HG02884 (cell line): ENCODE data around the gene RIT1.
"Not testable (repeated sequence)": the region's sequence is repeated elsewhere in the genome, so short reads cannot be mapped to it uniquely, and the experiment has no call there.

Source experiments
- ATAC-seq: cut with Tn5 transposase; IDR thresholded peaks from one replicate; pipeline ENCODE4 v1.9.1; 2021; ENCODE audit warnings: mild to moderate bottlenecking, moderate library complexity; ENCODE audit not compliant: unreplicated experiment

Gene RIT1

GRCh38 chr1:155934097-155934935 is 23.2 kb upstream of the RIT1 start, which contains the start of gene KHDC4:
Gene KHDC4 (minus strand): TSS chr1:155934413. CDS start chr1:155934373, 40 bp downstream.
- peak; percentile 84 for ATAC-seq

DNA sequence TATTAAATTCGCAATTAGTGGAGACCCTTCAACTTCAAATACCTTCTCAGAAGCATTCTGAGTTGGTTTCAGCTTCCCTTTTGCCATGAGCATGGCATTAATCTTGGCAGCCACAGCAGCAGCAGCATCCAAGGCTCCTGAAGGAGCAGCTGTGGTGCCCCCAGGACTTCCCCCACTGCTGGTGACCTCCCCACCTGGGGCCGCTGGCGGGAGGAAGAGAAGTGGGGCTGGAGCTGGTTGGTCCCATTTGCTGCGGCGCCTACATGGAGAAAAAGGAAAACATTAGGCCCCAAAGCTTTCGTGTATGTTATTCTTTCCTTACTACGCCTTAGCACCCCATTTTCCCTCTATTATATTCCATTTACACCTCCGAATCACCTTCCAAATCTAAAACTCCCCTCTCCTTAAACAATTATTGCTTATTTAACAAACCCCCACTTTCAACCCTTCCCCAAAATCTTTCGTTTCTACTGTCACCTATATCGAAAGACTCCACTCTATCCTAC is 22.5 kb upstream of the RIT1 start:
- no peak for ATAC-seq

DNA sequence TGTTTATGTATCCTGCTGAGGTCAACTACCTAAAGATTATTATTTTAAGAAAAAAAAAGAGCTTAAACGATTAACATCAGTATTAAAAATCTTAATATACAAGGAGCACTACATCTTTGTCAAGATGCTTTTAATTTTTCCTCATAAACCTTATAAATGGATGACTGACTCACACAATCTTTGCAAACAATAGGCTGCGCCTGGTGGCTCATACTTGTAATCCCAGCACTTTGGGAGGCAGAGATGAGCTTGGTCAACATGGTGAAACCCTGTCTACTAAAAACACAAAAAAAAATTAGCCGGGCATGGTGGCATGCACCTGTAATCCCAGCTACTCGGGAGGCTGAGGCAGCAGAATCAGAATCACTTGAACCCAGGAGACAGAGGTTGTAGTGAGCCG is 21.3 kb upstream of the RIT1 start:
- ATAC-seq: no peak

DNA sequence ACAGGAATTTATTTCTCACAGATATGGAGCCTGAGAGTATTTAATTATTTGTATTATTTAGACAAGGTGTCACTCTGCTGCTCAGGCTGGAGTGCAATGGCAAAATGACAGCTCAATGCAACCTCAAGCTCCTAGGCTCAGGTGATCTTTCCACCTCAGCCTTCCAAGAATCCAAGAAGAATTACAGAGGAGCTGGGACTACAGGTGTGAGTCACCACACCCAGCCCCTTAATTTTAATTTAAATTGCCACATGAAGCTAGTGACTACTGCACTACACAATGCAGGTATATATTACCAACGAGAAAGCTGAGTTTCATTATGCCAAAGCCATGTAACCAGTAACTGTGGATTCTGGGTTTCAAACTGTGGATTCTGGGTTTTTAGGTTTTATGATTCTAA is 20.9 kb upstream of the RIT1 start:
- ATAC-seq: no peak

DNA sequence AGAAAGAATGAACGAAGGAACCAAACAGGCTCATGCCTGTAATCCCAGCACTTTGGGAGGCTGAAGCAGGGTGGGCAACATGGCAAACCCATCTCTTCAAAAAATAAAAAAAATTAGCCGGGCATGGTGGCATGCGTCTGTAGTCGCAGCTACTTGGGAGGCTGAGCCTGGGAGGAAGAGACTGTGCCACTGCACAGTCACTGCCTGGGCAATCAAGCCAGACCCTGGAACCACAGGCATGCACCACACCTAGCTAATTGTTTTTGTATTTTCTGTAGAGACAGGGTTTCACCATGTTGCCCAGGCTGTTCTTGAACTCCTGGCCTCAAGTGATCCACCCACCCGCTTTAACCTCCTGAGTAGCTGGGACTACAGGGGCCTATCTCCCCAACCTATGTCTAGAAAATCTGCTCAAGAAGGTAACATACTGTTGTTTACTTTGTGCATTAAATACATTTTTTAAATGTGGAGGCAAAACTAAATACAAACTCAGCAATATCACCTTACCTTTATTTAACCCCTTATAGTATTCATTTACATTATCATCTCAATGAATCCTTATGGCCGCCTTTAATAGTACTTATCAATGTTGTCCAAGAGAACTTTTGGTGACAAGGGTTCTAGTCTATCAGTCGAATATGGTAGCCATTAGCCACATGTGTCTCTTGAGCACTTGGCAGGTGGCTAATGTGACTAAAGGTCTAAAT is 20.3 kb upstream of the RIT1 start:
- ATAC-seq: no peak

GRCh38 chr1:155930725-155931124 is 19.6 kb upstream of the RIT1 start:
- ATAC-seq: not testable (repeated sequence)

- ATAC-seq: no peak
Measured at GRCh38 chr1:155929057-155929456, 17.9 kb upstream of the RIT1 start.

- no peak for ATAC-seq
Measured at GRCh38 chr1:155925506-155925905, 14.4 kb upstream of the RIT1 start.

DNA sequence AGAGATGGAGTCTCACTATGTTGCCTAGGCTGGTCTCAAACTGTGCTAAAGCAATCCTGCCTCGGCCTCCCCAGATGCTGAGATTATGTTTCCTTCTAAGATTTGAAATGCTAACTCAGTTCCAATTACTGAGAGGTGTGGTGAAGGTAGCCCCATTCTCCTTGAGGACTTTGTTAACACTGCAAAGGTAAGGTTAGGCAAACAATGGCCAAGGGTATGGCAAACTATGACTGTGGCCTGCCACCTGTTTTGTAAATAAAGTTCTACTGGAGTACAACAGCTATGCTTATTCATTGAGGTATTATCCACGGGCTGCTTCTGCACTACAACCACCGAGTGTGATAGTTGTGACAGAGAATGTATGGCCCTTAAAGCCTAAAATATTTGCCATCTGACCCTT is 9.6 kb upstream of the RIT1 start:
- ATAC-seq: no peak

DNA sequence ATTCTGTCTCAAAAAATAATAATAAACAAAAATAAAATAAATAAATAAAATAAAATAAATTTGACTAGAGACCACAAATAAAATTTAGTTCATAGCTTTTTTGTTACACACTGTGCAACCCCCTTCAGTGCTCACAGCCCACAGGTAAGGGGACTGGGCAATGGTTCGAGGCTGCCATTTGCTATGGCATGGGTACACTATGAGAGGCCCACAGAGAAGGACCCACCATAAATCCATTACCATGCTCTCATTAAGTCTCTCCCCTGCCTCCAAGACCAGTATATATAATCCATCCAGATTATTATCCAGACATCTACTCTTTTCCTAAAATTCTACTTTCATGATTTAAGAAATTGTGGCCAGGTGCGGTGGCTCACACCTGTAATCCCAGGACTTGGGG is 8.7 kb upstream of the RIT1 start:
- ATAC-seq: no peak

DNA sequence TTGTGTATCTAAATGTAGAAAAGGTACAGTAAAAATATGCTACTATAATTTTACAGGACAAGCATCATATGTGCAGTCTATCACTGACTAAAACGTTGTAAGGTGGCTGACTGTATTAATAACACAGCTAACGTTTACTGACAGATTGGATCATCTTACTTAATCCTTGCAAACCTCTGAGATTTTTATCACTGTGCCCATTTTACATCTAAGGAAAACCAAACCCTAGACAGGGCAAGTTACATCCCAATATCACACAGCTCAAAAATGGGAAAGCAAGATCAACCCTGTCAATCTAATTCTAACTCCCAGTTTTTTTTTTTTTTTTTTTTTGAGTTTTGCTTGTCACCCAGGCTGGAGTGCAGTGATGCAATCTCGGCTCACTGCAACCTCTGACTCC is 7.5 kb upstream of the RIT1 start:
- ATAC-seq: no peak

DNA sequence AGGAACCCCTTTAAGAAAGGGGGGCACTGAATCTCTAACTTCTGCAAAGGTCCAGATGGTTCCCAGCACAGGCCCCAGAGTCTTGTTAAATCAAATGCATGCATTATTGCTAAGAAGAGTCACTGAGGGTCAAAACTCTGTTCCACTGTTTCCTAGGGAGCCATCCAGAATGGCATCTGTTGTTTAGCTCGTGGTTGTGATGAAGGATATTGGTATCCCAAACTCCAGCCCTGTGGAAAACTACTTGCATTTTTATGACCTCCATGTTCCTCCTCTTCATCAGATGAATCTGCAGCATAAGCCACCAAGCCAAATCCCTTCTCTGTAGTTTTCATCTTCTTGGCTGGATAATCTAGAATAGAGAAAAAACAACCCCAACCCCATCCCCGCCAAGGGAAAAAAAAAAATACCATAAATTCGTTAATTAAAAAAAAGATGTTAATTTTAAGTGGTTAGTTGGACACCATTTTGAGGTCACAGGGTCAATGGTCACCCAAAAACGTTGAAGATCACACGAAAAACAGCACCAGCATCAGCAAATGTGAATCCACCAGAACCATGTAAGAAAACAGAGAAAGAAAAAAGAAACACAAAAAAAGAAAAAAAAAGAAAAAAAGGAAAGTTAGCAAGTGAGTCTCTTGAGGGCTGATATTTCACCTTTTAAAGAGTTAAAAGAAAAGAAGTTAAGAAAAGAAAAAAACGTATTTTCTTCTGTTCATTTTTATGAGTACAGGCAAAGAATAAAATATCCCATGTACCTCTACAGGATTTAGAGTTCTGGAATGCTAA is 3.0 kb upstream of the RIT1 start:
- ATAC-seq: no peak

GRCh38 chr1:155912056-155912536 is 947 bp upstream of the RIT1 start:
- ATAC-seq: no peak

DNA sequence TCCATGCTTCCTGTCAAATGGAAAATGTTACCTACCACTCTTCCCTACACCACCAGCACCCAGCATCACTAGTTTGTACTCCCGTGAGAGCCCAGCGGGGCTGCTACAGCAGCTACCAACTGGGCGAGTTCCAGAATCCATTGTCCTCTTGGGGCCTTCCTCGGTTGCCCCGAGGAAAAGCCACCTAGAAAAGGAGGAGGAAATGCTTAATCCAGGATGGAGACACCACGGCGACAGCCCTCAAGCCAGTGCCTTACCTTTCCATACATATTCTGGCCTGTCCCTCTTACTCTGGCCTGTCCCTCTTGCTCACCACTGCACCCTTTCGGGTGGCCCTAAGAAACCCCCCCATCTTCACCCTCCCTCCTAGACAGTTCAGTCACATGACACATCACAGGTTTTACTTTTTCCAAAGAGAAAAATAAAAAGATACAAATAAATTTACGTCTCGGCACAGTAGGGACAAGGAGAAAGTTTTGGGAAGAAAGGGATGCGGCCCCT is 478 bp downstream of the RIT1 start:
- peak; percentile 44 for ATAC-seq

- no peak for ATAC-seq
Measured at GRCh38 chr1:155909894-155910293, 1.3 kb downstream of the RIT1 start.

DNA sequence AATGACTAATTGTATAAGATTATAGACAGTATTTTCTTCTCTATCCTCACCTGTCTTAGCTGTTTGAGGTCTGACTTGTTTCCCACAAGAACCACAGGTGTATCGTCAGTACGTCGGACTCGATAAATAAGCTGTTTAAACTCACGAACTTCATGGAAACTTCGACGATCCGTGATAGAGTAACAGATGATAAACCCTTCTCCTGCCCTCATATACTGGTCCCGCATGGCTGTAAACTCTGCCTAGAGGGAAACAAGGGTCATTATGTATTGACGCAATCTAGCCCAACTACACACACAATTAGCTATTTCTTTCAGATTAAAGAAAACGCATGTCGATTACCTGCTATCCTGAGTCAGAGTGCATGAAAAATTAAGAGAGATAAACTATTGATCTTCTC is 6.9 kb downstream of the RIT1 start:
- no peak for ATAC-seq

DNA sequence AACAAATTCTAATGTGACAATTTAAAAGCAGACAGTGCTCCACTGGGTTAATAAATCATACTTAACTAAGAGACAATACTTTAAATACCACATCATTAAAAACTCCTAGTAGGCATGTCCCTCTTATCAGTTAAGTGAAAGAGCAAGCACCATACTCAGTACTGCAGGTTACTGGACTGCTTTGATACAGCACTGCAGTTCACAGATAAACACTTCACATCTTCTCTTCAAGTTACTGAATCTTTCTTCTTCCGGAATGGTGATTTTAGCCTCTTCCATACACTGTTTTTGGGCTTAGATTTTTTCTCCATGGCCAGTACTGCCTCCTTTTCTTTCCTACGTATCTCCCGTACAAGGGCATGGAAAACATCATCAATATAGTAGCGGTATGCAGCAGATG is 11.0 kb downstream of the RIT1 start:
- no peak for ATAC-seq

DNA sequence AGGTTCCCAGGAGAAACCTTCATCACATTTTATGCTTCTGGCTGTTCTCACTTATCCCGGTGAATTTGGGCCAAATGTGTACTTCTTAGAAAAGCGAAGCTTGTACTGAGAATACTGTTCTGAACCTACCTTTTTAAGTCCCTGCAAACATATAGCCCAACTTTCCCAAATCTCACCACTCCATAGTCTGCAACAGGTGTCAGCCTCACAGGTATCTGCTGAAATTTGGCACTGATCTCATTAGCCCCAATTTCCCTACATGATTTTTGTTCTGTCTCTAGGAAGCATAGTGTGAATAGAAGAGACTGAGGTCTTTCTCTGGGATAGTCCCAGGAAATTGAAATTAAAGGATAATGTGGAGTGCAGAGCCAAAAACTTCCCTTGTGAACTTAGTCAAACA is 11.5 kb downstream of the RIT1 start:
- no peak for ATAC-seq

DNA sequence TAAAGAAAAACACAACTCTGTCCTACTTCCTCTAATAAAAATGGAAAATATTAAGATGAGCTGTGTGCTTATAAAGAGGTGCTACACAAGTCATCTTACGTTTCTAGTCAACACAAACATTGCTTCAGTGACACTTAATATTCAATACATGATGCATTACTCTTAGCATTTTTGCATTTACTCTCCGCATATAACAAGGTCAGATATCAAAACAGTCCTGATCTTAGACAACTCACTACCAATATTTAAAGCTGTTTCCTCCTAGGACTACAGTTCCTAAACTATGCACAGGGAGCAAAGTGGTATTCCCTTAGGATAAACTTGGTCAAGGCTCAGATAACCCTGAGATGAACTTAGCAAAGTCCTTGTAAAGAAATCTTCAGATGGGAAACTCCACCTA is 12.3 kb downstream of the RIT1 start:
- no peak for ATAC-seq

DNA sequence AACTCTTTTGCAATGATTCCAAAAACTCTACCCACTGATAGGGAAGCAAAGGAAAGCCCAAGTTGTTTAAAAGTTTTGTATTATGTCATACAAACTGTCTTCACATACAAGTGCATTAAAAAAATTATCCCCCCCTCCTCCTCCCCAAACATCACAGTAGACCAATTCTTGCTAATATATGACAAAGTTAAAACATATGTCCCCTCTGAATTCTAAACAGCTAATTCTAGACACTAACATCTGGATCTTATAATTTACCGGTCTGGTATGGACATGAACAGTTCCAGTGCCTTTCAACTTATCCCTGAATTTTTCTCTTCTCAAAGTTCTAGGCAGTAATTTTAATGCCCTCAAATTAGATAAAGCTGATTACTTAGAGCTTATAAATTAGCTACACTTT is 13.4 kb downstream of the RIT1 start:
- no peak for ATAC-seq

- not testable (repeated sequence) for ATAC-seq
Measured at GRCh38 chr1:155896476-155896875, 14.7 kb downstream of the RIT1 start.
